Fibroblast of pulmonary artery (primary cell): ENCODE results near the gene STAT5B.
"Not testable (repeated sequence)": the region's sequence is repeated elsewhere in the genome, so short reads cannot be mapped to it uniquely, and the experiment has no call there.

Experiments used
- DNase-seq: peaks from one replicate; pipeline ENCODE4 v3.0.0-alpha.2; 2010; ENCODE audit warnings: low read depth
- H3K4me3 ChIP-seq: replicated peaks from 2 replicates; pipeline ENCODE4 v1.5.1; 2011; ENCODE audit warnings: low read depth, mild to moderate bottlenecking, control low read depth, low read length, moderate library complexity
- CTCF ChIP-seq: IDR thresholded peaks from 2 replicates; pipeline ENCODE4 v1.5.1; 2011; ENCODE audit warnings: mild to moderate bottlenecking, control low read depth, low read length, inconsistent platforms; ENCODE audit errors: missing control alignments

Gene STAT5B

DNA sequence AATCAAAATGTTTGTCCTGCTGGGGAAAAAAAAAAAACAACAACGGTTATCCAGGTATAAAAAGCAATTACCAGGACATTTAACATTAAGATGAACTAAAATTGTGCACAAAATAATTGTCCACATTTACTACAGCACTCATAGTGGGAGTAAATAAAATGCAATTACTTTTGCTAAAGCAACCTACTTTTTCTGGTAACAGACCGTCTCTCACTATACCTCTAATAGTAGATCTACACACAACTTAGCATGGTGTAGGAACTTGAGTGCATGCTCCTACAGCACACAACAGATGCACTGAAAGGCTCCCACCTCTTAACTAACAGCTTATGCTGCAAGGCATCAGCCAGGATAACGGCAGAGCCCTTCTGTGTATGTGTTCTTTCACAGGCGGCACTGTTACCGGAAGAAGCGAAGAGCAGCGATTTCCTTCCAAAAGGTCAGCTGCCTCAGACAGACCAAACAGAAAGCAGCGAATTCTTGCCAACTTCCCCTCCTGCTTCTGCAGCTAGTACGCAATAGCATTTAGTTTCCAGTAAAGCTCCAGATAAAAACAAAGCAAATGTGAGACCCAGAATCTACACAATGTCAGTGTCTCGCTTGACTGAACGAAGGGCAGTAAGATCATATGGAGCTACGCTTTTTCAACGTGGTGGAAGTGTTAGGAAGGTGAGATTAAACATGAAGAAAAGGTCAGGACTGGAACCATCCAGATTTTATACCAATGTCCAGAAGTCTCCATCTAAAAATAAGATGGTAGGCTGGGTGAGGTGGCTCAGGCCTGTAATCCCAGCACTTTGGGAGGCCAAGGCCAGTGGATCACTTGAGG, 27.6 kb downstream of the STAT5B start:
- TF ChIP-seq CTCF = no peak
- H3K4me3 ChIP-seq = peak overlapping the region; percentile 47
- peak; percentile 98 for DNase-seq

- peak; percentile 92 for DNase-seq
- no peak overlapping the region for H3K4me3 ChIP-seq
Observed at GRCh38 chr17:42247734-42248133, 28.5 kb downstream of the STAT5B start.

GRCh38 chr17:42246515-42246914, 29.7 kb downstream of the STAT5B start:
- DNase-seq = no peak
- TF ChIP-seq CTCF = no peak

More at GRCh38 chr17:42247734-42248133, 28.5 kb downstream of the STAT5B start:
- no peak for TF ChIP-seq CTCF

DNA sequence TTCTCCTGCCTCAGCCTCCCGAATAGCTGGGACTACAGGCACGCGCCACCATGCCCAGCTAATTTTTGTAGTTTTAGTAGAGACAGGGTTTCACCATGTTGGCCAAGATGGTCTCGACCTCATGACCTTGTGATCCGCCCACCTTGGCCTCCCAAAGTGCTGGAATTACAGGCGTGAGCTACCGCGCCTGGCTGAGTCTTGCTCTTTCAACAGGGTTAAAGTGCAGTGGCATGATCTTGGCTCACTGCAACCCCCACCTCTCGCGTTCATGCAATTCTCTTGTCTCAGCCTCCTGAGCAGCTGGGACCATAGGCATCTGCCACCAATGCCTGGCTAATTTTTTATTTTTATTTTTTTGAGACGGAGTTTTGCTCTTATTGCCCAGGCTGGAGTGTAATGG, 31.0 kb downstream of the STAT5B start:
- DNase-seq, H3K4me3 ChIP-seq: not testable (repeated sequence)

More at GRCh38 chr17:42246515-42246914, 29.7 kb downstream of the STAT5B start:
- H3K4me3 ChIP-seq = no peak overlapping the region

GRCh38 chr17:42244116-42244515, 32.1 kb downstream of the STAT5B start:
- not testable (repeated sequence) for DNase-seq, H3K4me3 ChIP-seq

GRCh38 chr17:42243493-42243982, 32.7 kb downstream of the STAT5B start:
- no peak overlapping the region for H3K4me3 ChIP-seq
- no peak for TF ChIP-seq CTCF
- DNase-seq = no peak

DNA sequence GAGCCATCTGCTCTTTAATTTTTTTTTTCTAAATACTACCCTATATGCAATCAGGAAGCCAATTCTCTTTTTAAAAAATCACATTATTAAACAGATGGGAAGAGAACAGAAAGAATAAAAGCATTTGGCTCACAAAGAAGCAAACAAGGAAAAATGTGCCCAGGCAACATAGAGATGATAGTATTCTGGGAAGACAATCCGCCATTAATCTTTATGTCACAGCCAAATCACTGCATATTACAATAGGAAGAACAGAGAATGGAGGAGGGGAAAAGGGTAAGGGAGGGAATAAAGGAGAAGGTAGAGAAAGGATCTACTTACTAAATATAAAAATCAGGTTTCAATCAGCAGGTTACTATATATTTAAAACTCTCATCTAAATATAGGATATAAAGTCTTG, 34.3 kb downstream of the STAT5B start:
- DNase-seq = no peak
- no peak for TF ChIP-seq CTCF
- no peak overlapping the region for H3K4me3 ChIP-seq

DNA sequence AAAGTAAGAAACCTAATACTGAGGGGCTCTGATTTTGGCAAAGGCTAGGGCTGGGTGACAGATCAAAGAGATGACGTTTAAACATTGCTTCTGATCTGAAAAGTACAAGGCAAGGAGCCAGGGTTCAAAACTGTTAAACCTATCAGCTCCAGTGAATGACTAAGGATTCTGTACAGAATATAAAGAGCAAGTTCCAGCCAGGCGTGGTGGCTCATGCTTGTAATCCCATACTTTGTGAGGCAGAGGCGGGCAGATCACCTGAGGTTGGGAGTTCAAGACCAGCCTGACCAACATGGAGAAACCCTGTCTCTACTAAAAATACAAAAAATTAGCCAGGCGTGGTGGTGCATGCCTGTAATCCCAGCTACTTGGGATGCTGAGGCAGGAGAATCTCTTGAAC, 35.3 kb downstream of the STAT5B start:
- DNase-seq = not testable (repeated sequence)

More for the DNA sequence above, 35.3 kb downstream of the STAT5B start:
- H3K4me3 ChIP-seq = not testable (repeated sequence)
